RKO (cell line): ENCODE data around the gene LRP1.

ENCODE experiments used
- DNase-seq: peaks from one replicate; pipeline ENCODE4 v3.0.0-alpha.2; 2016; ENCODE audit warnings: low spot score

The LRP1 gene

GRCh38 chr12:57127726-57128518 lies at the start of gene LRP1:
Gene LRP1, plus strand, starts transcription at chr12:57128483. Its CDS starts 482 bp downstream, at chr12:57128965.
- DNase-seq: peak; percentile 76

DNA sequence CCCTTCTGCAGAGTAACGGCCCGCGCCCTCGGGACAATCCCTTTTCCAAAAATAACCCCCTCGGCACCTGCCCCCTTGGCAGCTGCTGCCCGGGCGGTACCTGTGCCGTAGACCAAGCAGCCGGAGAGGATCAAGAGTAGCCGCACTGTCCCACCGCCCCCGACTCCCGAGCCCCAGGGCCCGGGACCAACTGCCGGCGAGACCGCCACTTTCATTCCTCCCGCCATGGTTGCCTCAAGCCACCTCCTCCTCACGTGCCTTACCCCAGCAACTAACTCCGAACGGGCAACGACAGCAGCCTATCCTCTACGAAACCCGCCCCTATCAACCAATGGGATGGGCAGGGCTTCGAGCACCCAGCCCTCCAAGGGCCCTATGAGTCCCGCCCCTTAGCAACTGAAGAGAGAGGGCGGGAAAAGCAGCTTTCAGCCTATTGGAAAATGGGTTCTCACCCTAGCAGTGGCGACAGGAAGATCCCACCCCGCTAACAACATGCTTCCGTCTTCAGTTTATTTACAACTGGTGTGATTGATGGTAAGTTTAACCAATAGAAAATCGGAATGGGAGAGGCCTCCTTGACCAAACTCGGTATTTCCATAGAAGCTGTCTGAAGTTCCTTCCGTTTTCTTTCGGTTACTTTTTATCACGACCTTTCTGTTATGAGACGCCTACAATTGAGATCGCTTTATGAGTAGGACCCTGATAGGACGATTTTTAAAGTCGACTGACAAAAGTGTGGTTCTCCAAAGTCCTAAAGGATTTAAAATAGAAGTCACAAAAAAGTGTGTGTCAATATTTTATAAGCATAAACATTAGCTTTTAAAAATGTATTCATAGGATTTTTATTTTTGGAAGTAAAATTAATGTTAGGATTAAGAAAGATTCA lies 49.5 kb upstream of the LRP1 start, which contains the start of gene NEMP1:
NEMP1 (minus strand) TSS at position 273 of the 886 bp plus-strand sequence; CDS start at position 227, 46 bp downstream.
- DNase-seq: peak; percentile 100

- no peak for DNase-seq
Observed at GRCh38 chr12:57079821-57080220, 48.5 kb upstream of the LRP1 start.

- no peak for DNase-seq
Observed at GRCh38 chr12:57080855-57081254, 47.4 kb upstream of the LRP1 start.

- DNase-seq: no peak
Observed at GRCh38 chr12:57085999-57086492, 42.2 kb upstream of the LRP1 start.

- DNase-seq: peak; percentile 83
Observed at GRCh38 chr12:57086493-57087009, 41.7 kb upstream of the LRP1 start.

DNA sequence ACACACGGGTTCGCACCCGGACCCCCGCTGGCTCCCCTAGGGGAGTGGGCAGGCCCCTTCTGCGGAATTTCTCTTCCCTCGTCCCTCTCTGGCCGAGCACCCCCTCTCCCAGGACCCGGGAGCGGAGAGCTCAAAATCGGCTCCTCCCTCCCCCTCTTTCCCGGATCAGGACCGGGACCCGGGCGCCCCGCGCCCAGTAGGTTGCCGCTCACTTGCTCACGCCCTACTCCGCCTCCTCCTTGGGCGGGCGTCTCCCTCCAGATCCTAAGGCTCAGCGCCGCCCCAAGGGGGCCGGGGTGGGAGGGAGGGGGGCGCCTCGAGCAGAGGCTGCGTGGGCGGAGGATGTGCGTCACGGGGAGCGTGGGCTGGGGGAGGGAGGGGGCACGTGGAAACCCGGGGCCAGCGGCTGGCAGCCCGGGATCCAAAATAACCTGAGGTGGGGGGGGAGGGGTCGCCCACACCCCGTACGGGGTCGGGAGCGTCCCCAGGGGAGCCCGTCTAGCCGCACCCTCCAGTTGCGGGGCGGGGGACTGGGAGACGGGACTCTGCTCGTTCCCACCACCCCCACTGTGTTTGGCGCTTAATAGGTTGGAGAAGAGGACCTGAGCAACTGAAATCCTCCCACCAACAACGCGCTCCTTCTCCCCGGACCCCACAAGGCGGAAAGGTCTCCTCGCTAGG lies 41.1 kb upstream of the LRP1 start:
- peak; percentile 92 for DNase-seq

GRCh38 chr12:57087691-57088353 lies 40.5 kb upstream of the LRP1 start:
- peak; percentile 96 for DNase-seq

DNA sequence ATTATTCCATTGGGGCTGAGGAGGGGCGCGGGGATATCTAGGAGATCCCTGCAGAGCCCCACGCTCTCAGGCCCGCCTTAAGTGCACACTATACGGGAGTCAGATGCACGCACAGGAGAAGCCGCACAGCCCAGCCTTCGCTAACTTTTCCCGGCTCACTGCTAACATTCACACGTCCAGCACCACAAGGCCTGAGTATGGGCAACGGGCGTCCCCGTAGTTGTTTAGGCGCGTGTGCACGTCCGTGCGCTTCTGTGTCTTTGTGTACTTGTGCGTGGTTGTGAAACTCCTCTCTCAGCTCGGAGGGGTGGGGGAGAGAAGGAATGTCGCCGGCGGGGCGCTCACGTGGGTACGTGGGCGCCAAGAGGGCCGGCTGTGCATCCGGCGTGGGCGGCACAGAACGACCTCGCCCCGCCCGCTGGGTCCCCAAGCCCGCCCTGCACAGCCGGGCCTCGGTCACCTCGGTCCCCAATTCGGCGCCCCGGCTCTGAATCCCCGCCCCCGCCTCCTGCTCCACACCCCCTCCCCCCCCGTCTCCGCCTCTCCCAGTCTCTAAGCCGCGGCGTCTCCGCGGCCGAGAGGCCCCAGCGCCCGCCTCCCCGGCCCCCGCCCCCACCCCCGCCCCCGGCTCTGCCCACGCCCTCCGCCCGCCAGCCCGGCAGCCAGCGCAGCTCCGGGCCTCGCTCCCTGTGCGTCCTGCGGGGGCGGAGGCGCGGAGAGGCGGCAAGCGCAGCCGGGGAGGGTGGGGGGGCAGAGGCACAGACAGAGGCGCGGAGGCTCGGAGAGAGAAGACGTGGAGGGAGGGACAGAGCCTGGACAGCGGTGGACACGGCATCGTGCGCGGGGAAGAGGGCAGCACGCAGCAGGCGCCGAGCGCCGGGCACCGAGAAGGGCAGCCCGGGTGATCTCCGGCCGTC lies 39.7 kb upstream of the LRP1 start, which contains the start of gene NAB2:
NAB2 (plus strand) TSS at position 761 of the 917 bp plus-strand sequence. CDS start 158 bp downstream, outside the sequence.
- peak; percentile 94 for DNase-seq

DNA sequence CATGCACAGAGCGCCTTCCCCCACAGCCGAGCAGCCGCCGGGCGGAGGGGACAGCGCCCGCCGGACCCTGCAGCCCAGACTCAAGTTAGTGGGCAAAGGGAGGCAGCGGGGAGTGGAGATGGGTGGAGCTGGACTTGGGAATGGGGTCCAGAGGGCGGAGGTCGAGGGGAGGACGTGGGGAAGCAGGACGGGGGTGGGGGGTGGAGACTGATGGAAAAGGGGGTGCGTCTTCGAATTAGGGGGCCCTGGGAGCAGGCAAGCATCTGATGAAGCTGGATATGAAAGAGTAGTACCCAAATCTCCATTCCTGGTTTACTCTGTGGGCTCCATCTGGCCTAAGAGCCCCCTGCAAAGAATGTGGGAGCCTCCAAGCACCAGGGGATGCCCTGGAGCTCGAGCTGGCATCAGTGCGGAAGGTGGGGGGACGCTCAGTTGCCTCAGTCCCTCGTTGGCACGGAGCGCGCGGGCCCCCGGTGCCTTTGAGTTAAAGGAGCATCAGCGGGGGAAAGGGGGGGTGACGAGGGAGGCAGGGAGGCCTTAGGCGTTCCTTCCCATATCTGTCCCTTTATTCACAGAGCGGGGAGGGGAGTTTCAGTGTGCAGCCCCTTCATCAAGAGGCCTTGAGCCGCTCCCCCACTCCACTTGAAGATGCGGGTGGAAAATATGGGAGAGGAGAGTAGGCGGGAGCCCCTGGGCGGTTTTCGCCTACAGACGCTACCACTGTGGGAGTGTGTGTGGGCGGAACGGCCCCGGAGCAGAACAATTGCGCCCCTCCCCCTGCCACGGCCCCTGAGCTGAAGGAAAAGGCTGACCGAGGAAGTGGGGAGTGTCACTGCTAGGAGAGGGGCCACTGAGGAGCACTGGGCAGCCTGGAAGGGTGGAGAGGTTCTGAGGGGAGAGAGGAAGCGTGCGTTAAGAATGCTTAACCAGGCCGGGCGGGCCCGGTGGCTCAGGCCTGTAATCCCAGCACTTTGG lies 38.7 kb upstream of the LRP1 start:
- DNase-seq: peak; percentile 65

DNA sequence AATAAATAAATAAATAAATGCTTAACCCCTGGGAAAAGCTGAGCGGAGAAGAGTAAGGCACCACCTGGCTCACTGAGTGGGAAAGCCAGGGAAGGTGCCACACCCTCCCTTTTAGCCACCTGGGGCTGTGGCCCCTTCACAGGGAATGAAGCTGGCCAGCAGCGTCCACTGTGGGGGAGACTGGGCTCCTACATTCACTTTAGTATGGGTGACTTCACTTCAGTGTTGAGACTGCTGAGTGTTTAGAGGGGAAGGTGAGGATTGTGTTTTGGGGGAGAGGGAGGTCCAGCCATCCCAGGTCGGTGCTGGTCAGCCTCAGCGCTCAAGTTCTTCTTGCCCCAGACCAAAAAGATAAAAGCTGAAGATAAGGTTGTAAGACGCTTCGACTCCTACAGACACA lies 37.8 kb upstream of the LRP1 start:
- DNase-seq: no peak

GRCh38 chr12:57090924-57091637 lies 37.2 kb upstream of the LRP1 start:
- DNase-seq: no peak

GRCh38 chr12:57091638-57092528 lies 36.4 kb upstream of the LRP1 start:
- no peak for DNase-seq

GRCh38 chr12:57092529-57092862 lies 35.8 kb upstream of the LRP1 start:
- no peak for DNase-seq

DNA sequence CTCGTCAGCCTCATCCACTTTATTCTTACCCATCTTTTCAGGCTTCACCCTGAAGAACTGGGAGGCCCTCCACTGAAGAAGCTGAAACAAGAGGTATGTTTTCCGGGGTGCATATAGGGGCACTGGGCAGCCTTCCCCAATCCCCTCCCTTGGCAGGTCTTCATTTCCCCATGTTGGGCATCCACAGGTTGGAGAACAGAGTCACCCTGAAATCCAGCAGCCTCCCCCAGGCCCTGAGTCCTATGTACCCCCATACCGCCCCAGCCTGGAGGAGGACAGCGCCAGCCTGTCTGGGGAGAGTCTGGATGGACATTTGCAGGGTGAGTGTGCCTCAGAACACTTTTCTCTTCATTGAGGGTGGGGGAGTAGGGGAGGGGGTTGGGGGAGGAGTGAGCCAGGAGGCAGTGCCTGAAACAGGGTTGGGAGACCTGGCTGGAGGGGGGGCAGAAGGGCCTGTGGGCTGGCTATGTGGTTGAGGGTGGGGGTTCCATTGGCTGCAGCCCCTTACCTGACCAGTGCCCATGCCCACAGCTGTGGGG lies 35.3 kb upstream of the LRP1 start:
- no peak for DNase-seq

- peak; percentile 55 for DNase-seq
Observed at GRCh38 chr12:57093415-57094207, 34.7 kb upstream of the LRP1 start.
